K562 (cell line): ENCODE data around the gene GLT6D1.

Experiments used
- ETS2 ChIP-seq: IDR thresholded peaks from 2 replicates; pipeline ENCODE4 v1.6.1; 2016; ENCODE audit warnings: borderline replicate concordance, missing genetic modification characterization, mild to moderate bottlenecking, moderate library complexity, missing compliant biosample characterization; ENCODE audit not compliant: poor library complexity, severe bottlenecking
- HDAC6 ChIP-seq: IDR thresholded peaks from 2 replicates; pipeline ENCODE4 v1.6.1; 2012; ENCODE audit warnings: low read depth, mild to moderate bottlenecking, control low read depth, inconsistent platforms, low read length, moderate library complexity
- HMG20B ChIP-seq: fragments of 250-450 bp; sonication (Bioruptor Pico); IDR thresholded peaks from 2 replicates; pipeline ENCODE4 v1.5.0; 2021; ENCODE audit warnings: mild to moderate bottlenecking
- HNRNPUL1 ChIP-seq: fragments of 200-400 bp; formaldehyde crosslinking; IDR thresholded peaks from 2 replicates; pipeline ENCODE4 v1.6.1; 2017; ENCODE audit warnings: low read length
- NR2C2 ChIP-seq, 2 experiments: fragments of 200-800 bp in 1 of 2; sonication (Bioruptor generic) in 1 of 2; sonication (generic) in 1 of 2; formaldehyde crosslinking in 1 of 2; IDR thresholded peaks; 2 replicates each; pipeline versions ENCODE4 v1.6.1 to v1.8.0; 2016 to 2022; ENCODE audit warnings: mild to moderate bottlenecking in 1 of 2, missing compliant biosample characterization in 1 of 2, missing genetic modification characterization in 1 of 2, missing genetic modification reagents in 1 of 2
- POLR2A ChIP-seq: fragments of 450-650 bp; conservative IDR thresholded peaks from 2 replicates; pipeline ENCODE4 v1.6.1; 2016
- POLR2AphosphoS5 ChIP-seq: IDR thresholded peaks from 2 replicates; pipeline ENCODE4 v1.6.1; 2011; ENCODE audit warnings: mild to moderate bottlenecking, low read depth, low read length, moderate library complexity; ENCODE audit not compliant: control insufficient read depth, insufficient read depth
- ZFPM2 ChIP-seq: fragments of 250-450 bp; sonication (Bioruptor Pico); IDR thresholded peaks from 2 replicates; pipeline ENCODE4 v1.5.1; 2022; ENCODE audit warnings: mild to moderate bottlenecking
- TF ChIP-seq, protein P1 (sequence below): fragments of 450-650 bp; IDR thresholded peaks from 2 replicates; pipeline ENCODE4 v1.6.1; 2016
- TF ChIP-seq, protein P2 (sequence below): fragments of 450-650 bp; IDR thresholded peaks from 2 replicates; pipeline ENCODE4 v1.6.1; 2018; ENCODE audit not compliant: partially characterized antibody
- TF ChIP-seq, protein P3 (sequence below): sonication (generic); formaldehyde crosslinking; IDR thresholded peaks from 2 replicates; pipeline ENCODE4 v1.9.0; 2022; ENCODE audit warnings: mild to moderate bottlenecking, missing genetic modification reagents

DNA sequence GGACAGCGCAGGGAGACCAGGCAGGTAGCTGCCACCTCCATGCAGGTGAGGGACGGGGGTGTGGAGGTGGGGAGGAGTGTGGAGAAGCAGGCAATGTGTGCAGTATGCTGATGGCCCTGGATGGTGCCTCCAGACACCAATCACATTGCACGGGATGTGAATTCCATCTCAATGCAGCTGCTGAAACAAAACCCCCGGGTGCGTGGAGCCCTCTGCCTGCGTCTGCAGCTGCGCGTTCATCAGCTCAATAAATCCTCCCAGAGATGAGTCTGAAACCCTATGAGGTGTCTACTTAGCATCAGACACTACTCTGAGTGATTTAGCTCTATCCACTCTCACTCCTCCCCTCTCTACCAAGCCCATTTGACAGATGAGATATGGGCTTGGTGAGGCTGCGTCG, 49.7 kb upstream of the GLT6D1 start:
- TF ChIP-seq ETS2 (no peak), HDAC6 (no peak), HMG20B (CRISPR knock-in tag) (no peak), NR2C2 (CRISPR knock-in tag; IDR thresholded peaks at IDR 0.05) (no peak), NR2C2 (tag; IDR thresholded peaks at IDR 0.05) (no peak), POLR2AphosphoS5 (no peak), HNRNPUL1 (no peak), ZFPM2 (CRISPR knock-in tag) (no peak), POLR2A (no peak)
- TF ChIP-seq, protein P1, sequence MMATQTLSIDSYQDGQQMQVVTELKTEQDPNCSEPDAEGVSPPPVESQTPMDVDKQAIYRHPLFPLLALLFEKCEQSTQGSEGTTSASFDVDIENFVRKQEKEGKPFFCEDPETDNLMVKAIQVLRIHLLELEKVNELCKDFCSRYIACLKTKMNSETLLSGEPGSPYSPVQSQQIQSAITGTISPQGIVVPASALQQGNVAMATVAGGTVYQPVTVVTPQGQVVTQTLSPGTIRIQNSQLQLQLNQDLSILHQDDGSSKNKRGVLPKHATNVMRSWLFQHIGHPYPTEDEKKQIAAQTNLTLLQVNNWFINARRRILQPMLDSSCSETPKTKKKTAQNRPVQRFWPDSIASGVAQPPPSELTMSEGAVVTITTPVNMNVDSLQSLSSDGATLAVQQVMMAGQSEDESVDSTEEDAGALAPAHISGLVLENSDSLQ: no peak
- TF ChIP-seq, protein P2, sequence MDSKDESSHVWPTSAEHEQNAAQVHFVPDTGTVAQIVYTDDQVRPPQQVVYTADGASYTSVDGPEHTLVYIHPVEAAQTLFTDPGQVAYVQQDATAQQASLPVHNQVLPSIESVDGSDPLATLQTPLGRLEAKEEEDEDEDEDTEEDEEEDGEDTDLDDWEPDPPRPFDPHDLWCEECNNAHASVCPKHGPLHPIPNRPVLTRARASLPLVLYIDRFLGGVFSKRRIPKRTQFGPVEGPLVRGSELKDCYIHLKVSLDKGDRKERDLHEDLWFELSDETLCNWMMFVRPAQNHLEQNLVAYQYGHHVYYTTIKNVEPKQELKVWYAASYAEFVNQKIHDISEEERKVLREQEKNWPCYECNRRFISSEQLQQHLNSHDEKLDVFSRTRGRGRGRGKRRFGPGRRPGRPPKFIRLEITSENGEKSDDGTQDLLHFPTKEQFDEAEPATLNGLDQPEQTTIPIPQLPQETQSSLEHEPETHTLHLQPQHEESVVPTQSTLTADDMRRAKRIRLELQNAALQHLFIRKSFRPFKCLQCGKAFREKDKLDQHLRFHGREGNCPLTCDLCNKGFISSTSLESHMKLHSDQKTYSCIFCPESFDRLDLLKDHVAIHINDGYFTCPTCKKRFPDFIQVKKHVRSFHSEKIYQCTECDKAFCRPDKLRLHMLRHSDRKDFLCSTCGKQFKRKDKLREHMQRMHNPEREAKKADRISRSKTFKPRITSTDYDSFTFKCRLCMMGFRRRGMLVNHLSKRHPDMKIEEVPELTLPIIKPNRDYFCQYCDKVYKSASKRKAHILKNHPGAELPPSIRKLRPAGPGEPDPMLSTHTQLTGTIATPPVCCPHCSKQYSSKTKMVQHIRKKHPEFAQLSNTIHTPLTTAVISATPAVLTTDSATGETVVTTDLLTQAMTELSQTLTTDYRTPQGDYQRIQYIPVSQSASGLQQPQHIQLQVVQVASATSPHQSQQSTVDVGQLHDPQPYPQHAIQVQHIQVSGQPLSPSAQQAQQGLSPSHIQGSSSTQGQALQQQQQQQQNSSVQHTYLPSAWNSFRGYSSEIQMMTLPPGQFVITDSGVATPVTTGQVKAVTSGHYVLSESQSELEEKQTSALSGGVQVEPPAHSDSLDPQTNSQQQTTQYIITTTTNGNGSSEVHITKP: no peak
- TF ChIP-seq, protein P3, sequence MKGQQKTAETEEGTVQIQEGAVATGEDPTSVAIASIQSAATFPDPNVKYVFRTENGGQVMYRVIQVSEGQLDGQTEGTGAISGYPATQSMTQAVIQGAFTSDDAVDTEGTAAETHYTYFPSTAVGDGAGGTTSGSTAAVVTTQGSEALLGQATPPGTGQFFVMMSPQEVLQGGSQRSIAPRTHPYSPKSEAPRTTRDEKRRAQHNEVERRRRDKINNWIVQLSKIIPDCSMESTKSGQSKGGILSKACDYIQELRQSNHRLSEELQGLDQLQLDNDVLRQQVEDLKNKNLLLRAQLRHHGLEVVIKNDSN (CRISPR knock-in tag): no peak
